BJ (cell line): Measurements from ENCODE around the gene AGL. TPM values are rescaled to one million over a fixed set of nuclear protein-coding genes. Genes with fewer than 3 reads are reported as not detected.
"Not testable (repeated sequence)": the region's sequence is repeated elsewhere in the genome, so short reads cannot be mapped to it uniquely, and the experiment has no call there.

Experiments
- CTCF ChIA-PET: fragments of 350-600 bp; formaldehyde crosslinking; extraction: SDS; loops from one replicate; lab custom pipeline; 2021; ENCODE audit warnings: antibody characterized with exemption, inconsistent platforms; lab: Yijun Ruan, JAX
- POLR2A ChIA-PET: fragments of 300-600 bp; sonication (Branson Sonifier 250); formaldehyde crosslinking; extraction: SDS; loops from one replicate; lab custom pipeline; 2021; ENCODE audit warnings: antibody characterized with exemption; lab: Charles Lee
- DNase-seq: peaks from one replicate; pipeline ENCODE4 v3.0.0-alpha.2; 2011; ENCODE audit warnings: low read depth
- H3K27me3 ChIP-seq: 2 replicates; pipeline ENCODE4 v1.6.0; 2011; ENCODE audit warnings: low read length; ENCODE audit not compliant: control insufficient read depth, insufficient read depth
- H3K36me3 ChIP-seq: 2 replicates; pipeline ENCODE4 v1.5.1; 2011; ENCODE audit warnings: low read length; ENCODE audit not compliant: control insufficient read depth, insufficient read depth
- H3K4me3 ChIP-seq: 2 replicates; pipeline ENCODE4 v1.5.1; 2011; ENCODE audit warnings: low read depth, mild to moderate bottlenecking, control low read depth, low read length
- polyA plus RNA-seq: library from polyadenylated mRNA; depleted of rRNA; stranded (reverse); fragments of >200 nt; gene quantifications from 2 replicates; pipeline ENCODE4 v1.2.3, GENCODE V29; 2011
- TF ChIP-seq, protein P1 (sequence below): IDR thresholded peaks from 2 replicates; pipeline ENCODE4 v1.5.1; 2011; ENCODE audit warnings: low read depth, mild to moderate bottlenecking, control low read depth, inconsistent platforms, low read length, moderate library complexity; ENCODE audit not compliant: insufficient read depth

Gene AGL
- polyA plus RNA-seq, 1 experiment: 1.6 TPM

DNA sequence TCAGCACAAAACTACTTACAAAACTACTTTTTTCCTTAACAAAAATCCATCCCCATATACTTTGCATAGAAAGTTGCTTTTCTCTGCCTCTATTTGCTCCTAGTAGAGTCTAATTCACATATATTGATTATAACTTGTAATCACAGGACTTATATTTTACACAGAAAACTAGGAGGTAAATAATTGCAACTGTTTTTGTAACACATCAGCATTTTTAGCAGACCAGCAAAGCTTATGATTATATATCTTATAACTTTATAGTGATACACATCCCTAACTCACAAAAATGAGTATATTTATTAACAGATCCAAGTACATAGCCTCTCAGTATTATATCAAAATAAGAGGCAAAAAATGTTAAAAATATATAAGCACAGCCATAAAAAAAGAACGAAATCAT is 102.4 kb downstream of the AGL start:
- CTCF ChIA-PET: interaction anchor here (0.5 to 0.8 kb wide), 2 partner anchors 9 to 169 kb away, joined by 3 to 4 read pairs; no protein-coding TSS in a partner anchor

DNA sequence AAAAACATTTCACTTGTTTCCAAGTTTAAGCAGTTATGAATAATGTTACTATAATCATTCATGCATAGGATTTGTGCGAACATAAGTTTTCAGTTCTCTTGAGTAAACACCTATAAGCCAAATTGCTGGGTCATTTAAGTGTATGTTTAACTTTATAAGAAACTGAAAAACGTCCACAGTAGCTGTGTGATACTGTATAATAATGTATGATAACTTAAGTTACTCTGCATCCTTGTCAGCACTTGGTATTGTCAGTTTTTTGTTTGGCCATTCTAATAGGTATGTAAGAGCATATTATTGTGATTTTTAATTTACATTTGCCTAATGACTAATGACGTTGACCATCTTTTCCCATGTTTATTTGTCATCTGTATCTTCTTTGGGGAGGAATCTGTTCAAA is 105.2 kb downstream of the AGL start:
- CTCF ChIA-PET: interaction anchor here (1.1 kb wide), 1 partner anchor 29 kb away, joined by 3 read pairs; no protein-coding TSS in a partner anchor

More for the DNA sequence above, 102.4 kb downstream of the AGL start:
- Histone ChIP-seq H3K4me3 (no peak overlapping the region), H3K36me3 (no peaks in the 10 kb centered on the region), H3K27me3 (no peaks in the 10 kb centered on the region)
- POLR2A ChIA-PET: no interaction called here
- no peak for DNase-seq
- TF ChIP-seq, protein P1, sequence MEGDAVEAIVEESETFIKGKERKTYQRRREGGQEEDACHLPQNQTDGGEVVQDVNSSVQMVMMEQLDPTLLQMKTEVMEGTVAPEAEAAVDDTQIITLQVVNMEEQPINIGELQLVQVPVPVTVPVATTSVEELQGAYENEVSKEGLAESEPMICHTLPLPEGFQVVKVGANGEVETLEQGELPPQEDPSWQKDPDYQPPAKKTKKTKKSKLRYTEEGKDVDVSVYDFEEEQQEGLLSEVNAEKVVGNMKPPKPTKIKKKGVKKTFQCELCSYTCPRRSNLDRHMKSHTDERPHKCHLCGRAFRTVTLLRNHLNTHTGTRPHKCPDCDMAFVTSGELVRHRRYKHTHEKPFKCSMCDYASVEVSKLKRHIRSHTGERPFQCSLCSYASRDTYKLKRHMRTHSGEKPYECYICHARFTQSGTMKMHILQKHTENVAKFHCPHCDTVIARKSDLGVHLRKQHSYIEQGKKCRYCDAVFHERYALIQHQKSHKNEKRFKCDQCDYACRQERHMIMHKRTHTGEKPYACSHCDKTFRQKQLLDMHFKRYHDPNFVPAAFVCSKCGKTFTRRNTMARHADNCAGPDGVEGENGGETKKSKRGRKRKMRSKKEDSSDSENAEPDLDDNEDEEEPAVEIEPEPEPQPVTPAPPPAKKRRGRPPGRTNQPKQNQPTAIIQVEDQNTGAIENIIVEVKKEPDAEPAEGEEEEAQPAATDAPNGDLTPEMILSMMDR: no peak

DNA sequence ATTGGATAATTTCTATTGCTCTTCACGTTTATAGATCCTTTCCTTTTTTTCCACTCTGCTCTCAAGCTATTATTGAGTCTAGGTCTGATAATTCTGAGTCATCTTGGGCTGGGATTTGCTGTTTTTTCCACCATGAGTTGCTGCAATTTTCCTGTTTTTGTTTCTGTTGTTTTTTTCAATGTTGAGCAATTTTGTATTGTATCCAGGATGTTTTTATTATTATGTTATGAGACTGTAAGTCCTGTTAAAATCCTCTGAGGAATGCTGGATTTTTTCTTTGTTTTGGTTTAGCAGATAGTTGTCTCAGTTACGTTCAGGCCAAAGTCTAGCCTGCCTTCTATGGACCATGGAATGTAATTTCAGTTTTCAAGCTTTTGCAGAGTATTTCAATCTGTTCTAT is 106.6 kb downstream of the AGL start:
- ChIA-PET CTCF (no interaction called here), POLR2A (no interaction called here)
- Histone ChIP-seq H3K4me3 (no peak overlapping the region), H3K27me3 (no peaks in the 10 kb centered on the region), H3K36me3 (no peaks in the 10 kb centered on the region)
- TF ChIP-seq, protein P1: peak; percentile 38
- DNase-seq: peak; percentile 75

More for the DNA sequence above, 105.2 kb downstream of the AGL start:
- H3K4me3 ChIP-seq: no peak overlapping the region
- no peak for DNase-seq
- no peaks in the 10 kb centered on the region for H3K36me3 ChIP-seq
- POLR2A ChIA-PET: no interaction called here
- TF ChIP-seq, protein P1: no peak
- H3K27me3 ChIP-seq: no peaks in the 10 kb centered on the region

DNA sequence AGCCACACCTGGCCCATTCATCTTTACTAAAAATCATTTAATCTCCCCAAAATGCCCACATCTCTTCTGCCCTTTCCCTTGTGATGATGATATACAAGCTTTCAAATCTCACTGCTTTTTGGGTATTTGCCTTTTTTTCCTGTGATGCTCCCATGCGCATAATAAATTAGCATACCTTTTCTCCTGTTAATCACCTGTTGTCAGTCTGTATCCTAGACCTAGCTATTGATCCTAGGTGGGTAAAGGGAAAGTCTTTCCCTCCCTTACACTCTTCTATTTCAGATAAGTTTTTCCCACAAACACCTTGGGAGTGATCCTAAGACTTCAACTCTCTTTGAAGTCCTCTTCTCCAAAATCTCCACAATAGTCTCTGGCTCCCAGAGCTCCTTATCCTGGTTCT is 107.7 kb downstream of the AGL start:
- DNase-seq: no peak
- no peak overlapping the region for H3K4me3 ChIP-seq
- POLR2A ChIA-PET: no interaction called here
- no peaks in the 10 kb centered on the region for H3K27me3 ChIP-seq
- no peaks in the 10 kb centered on the region for H3K36me3 ChIP-seq
- TF ChIP-seq, protein P1: no peak
- CTCF ChIA-PET: interaction anchor here (1.5 kb wide), 1 partner anchor 12 kb away, joined by 3 read pairs; the partner anchor contains the start of gene SLC35A3

DNA sequence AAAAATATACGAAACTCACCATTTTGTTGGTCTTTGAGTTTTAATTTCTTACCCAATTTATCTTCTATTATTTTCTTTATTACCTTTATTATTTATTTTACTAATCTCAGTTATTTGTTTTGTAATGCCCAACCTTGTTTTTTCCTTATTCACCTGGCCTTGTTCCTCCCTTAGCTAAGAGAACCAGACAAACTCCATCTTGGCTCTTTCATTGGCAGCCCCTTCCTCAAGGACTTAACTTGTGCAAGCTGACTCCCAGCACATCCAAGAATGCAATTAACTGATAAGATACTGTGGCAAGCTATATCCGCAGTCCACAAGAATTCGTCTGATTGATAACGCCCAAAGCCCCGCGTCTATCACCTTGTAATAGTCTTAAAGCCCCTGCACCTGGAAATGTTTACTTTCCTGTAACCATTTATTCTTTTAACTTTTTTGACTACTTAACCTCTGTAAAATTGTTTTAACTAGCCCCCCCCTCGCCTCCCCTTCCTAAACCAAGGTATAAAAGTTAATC is 109.1 kb downstream of the AGL start:
- H3K4me3 ChIP-seq, H3K36me3 ChIP-seq, DNase-seq, H3K27me3 ChIP-seq, POLR2A ChIA-PET: not testable (repeated sequence)
- CTCF ChIA-PET: interaction anchor here (0.7 to 1.5 kb wide), 3 partner anchors 10 to 90 kb away, joined by 3 read pairs; partner anchors contain the start of gene SLC35A3

DNA sequence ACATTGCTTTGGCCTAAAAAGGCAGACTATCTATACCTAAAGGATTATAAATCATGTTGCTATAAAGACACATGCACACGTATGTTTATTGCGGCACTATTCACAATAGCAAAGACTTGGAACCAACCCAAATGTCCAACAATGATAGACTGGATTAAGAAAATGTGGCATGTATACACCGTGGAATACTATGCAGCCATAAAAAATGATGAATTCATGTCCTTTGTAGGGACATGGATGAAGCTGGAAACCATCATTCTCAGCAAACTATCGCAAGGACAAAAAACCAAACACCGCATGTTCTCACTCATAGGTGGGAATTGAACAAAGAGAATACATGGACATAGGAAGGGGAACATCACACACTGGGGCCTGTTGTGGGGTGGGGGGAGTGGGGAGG is 110.1 kb downstream of the AGL start:
- DNase-seq, H3K27me3 ChIP-seq, H3K4me3 ChIP-seq, POLR2A ChIA-PET, H3K36me3 ChIP-seq: not testable (repeated sequence)
- CTCF ChIA-PET: interaction anchor here (0.7 kb wide), 1 partner anchor 47 kb away, joined by 3 read pairs; no protein-coding TSS in a partner anchor
